ENCODE measurements around the gene PDE2A. TPM values are rescaled to one million over a fixed set of nuclear protein-coding genes. Genes with fewer than 3 reads are reported as not detected.
"Not testable (repeated sequence)": the region's sequence is repeated elsewhere in the genome, so short reads cannot be mapped to it uniquely, and the experiment has no call there.

PDE2A gene
- total RNA-seq, 1 donor from 2014 or later: 3.0 TPM

DNA sequence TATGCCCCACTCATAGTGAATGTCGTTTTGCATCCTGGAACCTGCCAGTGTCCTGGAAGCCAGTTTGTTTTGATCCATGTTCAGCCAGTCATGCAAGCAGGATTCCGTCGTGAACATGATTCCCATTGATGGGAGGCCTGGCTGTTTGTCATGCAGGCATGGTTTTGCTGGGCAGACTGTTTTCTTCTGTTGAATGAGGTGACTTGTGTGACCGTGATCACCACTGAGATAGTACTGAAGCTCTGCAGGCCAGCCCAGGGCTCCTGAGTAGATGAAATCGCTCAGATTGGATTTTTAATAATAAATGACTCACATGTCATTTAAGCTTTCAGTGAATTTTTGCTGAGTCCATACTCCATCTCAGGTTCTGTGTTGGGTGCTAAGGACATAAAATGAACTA is 117.8 kb downstream of the PDE2A start:
- no peak overlapping the region for H3K4me3 Mint-ChIP-seq
- H3K27me3 Mint-ChIP-seq (ENCODE audit: low read depth): peaks cover 43% of the 10 kb centered on the region
- H3K27ac Mint-ChIP-seq (ENCODE audit: unreplicated experiment): no peak overlapping the region
- H3K9me3 Mint-ChIP-seq: no peaks in the 10 kb centered on the region
- no peaks in the 10 kb centered on the region for H3K36me3 Mint-ChIP-seq (ENCODE audit: low read depth)
- no peaks in the 10 kb centered on the region for H3K4me1 Mint-ChIP-seq
- DNase-seq (ENCODE audit: low read depth, low spot score): no peak
- TF ChIP-seq, protein P1, sequence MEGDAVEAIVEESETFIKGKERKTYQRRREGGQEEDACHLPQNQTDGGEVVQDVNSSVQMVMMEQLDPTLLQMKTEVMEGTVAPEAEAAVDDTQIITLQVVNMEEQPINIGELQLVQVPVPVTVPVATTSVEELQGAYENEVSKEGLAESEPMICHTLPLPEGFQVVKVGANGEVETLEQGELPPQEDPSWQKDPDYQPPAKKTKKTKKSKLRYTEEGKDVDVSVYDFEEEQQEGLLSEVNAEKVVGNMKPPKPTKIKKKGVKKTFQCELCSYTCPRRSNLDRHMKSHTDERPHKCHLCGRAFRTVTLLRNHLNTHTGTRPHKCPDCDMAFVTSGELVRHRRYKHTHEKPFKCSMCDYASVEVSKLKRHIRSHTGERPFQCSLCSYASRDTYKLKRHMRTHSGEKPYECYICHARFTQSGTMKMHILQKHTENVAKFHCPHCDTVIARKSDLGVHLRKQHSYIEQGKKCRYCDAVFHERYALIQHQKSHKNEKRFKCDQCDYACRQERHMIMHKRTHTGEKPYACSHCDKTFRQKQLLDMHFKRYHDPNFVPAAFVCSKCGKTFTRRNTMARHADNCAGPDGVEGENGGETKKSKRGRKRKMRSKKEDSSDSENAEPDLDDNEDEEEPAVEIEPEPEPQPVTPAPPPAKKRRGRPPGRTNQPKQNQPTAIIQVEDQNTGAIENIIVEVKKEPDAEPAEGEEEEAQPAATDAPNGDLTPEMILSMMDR (conservative IDR thresholded peaks at IDR 0.05): no peak

DNA sequence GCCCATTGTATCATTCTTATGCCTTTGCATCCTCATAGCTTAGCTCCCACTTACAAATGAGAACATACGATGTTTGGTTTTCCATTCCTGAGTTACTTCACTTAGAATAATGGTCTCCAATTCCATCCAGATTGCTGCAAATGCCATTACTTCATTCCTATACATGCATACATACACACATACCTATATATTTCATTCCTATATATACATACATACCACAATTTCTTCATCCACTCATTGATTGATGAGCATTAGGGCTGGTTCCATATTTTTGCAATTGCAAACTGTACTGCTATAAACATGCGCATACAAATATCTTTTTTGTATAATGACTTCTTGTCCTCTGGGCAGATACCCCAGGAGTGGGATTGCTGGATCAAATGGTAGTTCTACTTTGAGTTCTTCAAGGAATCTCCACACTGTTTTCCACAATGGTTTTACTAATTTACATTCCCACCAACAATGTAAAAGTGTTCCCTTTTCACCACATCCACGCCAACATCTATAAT is 119.2 kb downstream of the PDE2A start:
- H3K27ac Mint-ChIP-seq (ENCODE audit: unreplicated experiment); H3K4me1 Mint-ChIP-seq; H3K9me3 Mint-ChIP-seq; H3K36me3 Mint-ChIP-seq (ENCODE audit: low read depth); DNase-seq (ENCODE audit: low read depth, low spot score); H3K4me3 Mint-ChIP-seq: not testable (repeated sequence)
- H3K27me3 Mint-ChIP-seq (ENCODE audit: low read depth): peaks cover 43% of the 10 kb centered on the region

DNA sequence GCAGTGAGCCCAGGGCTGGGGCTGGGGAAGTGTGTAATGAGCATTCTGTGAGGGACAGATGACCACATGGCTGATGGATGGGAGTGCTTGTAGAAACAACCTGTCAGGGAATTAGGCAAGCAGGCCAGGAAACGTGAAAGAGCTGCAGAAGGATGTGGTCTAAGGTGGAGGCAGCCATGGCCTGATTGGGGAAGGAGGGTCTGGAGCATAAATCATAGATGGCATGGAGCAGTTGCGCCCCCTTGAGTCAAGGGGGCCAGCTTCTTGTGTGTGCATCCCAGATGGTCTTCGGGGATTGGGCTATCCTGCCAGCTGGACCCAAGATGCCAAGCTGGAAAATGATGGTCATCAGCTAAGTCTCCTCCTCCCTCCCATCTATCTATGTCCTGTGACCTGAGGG is 120.5 kb downstream of the PDE2A start:
- no peak overlapping the region for H3K27ac Mint-ChIP-seq (ENCODE audit: unreplicated experiment)
- H3K9me3 Mint-ChIP-seq: no peaks in the 10 kb centered on the region
- H3K36me3 Mint-ChIP-seq (ENCODE audit: low read depth): no peaks in the 10 kb centered on the region
- H3K4me3 Mint-ChIP-seq: no peak overlapping the region
- TF ChIP-seq, protein P1 (conservative IDR thresholded peaks at IDR 0.05): no peak
- no peak for DNase-seq (ENCODE audit: low read depth, low spot score)
- no peaks in the 10 kb centered on the region for H3K4me1 Mint-ChIP-seq
- H3K27me3 Mint-ChIP-seq (ENCODE audit: low read depth): peaks cover 39% of the 10 kb centered on the region

DNA sequence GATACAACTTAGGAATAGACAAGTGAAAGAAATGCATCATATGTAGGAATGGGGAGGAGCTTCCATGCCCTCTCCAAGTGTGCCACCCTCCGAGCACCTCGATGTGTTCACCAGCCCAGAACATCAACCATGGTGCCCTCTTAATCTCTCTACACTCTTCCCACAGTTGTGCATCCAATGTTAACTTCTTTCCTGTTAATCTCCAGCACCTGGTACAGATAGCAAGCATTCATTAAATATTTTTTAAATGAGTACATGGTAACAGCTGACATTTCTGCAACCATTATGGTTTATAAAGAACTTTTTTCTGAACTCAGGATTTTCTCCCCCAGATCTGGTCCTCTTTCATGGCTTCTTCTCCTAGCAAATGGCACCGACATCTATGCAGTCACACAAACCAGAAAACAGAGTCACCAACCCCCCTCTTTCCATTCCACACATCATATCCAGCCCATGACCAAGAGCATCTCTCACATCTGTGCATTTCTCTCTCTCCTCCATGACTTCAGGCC is 121.8 kb downstream of the PDE2A start:
- Mint-ChIP-seq H3K4me1 (no peaks in the 10 kb centered on the region), H3K36me3 (ENCODE audit: low read depth) (no peaks in the 10 kb centered on the region), H3K4me3 (no peak overlapping the region), H3K9me3 (no peaks in the 10 kb centered on the region), H3K27me3 (ENCODE audit: low read depth) (peaks cover 28% of the 10 kb centered on the region), H3K27ac (ENCODE audit: unreplicated experiment) (peak overlapping the region; percentile 20)
- TF ChIP-seq, protein P1 (conservative IDR thresholded peaks at IDR 0.05): no peak
- DNase-seq (ENCODE audit: low read depth, low spot score): no peak

DNA sequence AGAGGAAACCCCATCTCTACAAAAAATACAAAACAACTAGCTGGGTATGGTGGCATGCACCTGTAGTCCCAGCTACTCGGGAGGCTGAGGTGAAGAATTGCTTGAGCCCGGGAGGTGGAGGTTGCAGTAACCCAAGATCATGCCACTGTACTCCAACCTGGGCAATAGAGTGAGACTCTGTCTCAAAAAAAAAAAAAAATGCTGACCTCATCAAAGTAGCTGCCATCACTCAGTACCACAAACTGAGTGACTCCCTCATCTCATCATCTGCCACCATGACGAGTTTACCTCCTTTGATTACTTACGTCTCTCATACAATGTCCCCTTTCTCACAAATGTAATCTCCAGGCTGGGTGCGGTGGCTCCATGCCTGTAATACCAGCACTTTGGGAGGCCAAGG is 122.7 kb downstream of the PDE2A start:
- Mint-ChIP-seq H3K4me1 (peaks cover 7% of the 10 kb centered on the region), H3K4me3 (no peak overlapping the region), H3K27ac (ENCODE audit: unreplicated experiment) (no peak overlapping the region), H3K9me3 (no peaks in the 10 kb centered on the region), H3K36me3 (ENCODE audit: low read depth) (no peaks in the 10 kb centered on the region), H3K27me3 (ENCODE audit: low read depth) (peaks cover 22% of the 10 kb centered on the region)
- DNase-seq (ENCODE audit: low read depth, low spot score): no peak
- TF ChIP-seq, protein P1 (conservative IDR thresholded peaks at IDR 0.05): no peak

DNA sequence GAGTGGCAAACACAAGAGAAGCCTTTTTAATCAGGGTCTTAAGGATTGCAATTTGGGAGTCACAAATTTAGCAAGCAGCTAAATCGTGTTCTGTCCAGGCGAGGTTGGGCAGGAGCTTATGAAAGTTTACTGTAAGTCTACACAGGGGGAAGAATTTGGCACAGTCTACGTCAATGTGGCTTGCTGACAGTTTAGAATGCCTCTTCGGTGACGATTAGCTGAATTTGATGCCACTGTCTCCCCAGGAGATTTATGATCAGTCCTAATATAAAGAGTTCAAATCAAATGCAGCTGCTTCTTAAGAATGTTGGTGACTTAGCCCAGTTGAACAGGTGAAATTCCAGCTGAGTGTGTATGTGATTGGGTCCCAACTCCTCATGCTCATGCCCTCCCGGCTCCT is 125.8 kb downstream of the PDE2A start:
- no peak for DNase-seq (ENCODE audit: low read depth, low spot score)
- Mint-ChIP-seq H3K4me1 (peaks cover 7% of the 10 kb centered on the region), H3K4me3 (no peak overlapping the region), H3K27me3 (ENCODE audit: low read depth) (peaks cover 8% of the 10 kb centered on the region), H3K9me3 (no peaks in the 10 kb centered on the region), H3K36me3 (ENCODE audit: low read depth) (no peaks in the 10 kb centered on the region), H3K27ac (ENCODE audit: unreplicated experiment) (no peak overlapping the region)
- TF ChIP-seq, protein P1 (conservative IDR thresholded peaks at IDR 0.05): no peak
